ENCODE results near the gene CCSER1. TPM values are rescaled to one million over a fixed set of nuclear protein-coding genes. Genes with fewer than 3 reads are reported as not detected.
"Not testable (repeated sequence)": the region's sequence is repeated elsewhere in the genome, so short reads cannot be mapped to it uniquely, and the experiment has no call there.

CCSER1 gene
- total RNA-seq, 1 donor from 2014 or later = 1.1 TPM

DNA sequence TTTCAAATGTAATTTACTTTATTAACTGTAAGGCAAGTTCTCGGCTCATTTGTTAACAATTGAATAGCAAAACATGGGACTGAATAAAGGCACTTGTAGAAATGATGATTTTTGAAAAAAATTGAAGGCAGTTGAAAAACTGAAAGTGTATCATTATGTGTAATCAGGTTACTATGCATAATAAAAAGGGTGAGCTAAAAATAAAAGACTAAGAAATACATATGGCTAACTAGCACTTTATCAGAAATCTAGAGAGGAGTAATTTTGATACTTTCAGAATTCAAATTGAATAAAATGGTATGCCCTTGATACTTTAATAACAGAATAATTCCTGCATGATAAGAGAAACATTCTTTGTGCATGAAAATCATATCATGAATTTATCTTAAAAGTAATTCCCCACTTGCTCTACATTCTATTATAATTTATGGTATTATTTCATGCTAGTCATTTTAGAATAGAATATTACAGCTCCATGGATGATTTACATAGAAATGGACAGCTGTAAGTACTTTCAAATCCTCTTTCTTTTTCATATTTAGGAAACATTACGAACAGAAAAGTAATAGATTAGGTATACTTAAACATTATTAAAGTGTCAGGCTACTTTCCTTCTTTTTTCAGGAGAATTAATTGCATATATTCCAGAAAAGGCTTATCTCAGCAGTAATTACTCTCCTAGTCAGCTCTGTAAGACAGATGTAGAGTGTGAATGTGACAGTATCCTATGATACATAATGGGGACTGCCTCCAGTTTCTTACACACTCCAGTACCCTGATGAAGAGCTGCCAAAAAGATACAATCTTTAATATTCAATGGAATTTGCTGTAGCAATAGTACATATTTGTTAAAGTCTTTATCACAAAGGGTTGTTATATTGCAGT is 697.3 kb downstream of the CCSER1 start:
- no peak for DNase-seq (ENCODE audit: low read depth, low spot score)

DNA sequence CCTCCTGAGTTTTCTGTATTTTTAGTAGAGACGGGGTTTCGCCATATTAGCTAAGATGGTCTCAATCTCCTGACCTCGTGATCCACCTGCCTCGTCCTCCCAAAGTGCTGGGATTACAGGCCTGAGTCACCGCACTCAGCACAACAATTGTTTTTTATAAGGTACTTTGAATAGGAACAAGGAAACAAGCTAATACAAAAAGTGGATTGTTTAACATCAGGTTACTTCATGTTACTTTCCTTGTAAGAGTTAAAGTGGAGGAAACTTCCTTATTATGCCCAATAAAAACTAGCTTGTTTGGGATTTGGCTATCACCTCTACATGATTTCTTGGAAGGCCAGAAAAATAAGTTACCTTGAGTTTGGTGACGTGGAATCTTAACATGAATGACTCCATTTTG is 698.7 kb downstream of the CCSER1 start:
- no peak for DNase-seq (ENCODE audit: low read depth, low spot score)

DNA sequence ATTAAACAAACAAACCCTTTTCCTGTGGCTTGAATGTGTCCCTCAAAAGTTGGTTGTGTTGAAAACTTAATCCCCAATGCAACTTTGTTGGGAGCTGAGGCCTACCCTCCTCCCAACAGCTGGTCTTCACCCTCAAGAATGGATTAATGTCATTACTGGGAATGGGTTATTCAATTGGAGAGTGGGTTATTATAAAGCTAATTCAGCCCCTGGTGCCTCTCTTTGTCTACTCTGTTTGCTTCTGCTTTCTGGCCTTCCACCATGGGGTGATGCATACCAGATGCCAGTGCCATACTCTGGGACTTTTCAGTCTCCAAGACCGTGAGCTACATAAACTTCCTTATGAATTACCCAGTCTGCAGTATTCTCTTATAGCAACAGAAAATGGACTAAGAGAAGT is 706.5 kb downstream of the CCSER1 start:
- DNase-seq (ENCODE audit: low read depth, low spot score) = no peak

DNA sequence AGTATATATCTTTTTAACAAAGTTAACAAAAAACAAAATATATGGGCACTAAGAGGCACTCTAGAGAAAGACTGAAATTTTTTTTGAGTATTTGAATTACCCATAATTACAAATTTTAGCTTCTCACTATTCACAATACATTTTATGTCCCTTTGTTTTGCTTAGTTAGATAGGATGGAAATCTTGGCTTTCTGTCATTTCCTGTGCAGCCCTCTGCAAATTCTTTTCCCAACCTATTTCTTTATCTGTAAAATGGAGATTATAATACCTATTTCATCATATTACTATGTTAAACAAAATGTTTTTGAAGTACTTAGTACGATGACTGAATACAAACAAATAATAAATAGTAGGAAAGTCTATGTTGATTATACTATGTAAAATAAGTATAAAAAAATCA is 710.0 kb downstream of the CCSER1 start:
- no peak for DNase-seq (ENCODE audit: low read depth, low spot score)

DNA sequence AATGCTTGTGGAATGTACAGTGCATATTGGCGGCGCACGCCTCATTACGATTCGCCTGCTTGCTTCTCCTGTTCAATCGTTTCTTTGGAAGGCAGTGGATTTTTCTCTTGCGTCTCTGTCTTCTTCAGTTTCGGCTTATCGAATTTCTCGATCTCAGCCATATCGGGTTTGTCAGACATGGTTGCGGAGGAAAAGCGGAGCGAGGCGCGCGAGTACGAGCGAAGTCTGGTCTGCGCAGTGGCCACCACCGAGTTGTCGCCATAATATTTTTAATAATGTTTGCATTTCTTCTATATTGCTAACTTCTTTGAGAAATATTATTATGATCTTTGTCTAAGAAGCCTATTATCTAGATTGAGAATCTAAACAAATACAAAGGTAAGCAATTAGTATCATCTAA is 711.7 kb downstream of the CCSER1 start:
- DNase-seq (ENCODE audit: low read depth, low spot score) = not testable (repeated sequence)

DNA sequence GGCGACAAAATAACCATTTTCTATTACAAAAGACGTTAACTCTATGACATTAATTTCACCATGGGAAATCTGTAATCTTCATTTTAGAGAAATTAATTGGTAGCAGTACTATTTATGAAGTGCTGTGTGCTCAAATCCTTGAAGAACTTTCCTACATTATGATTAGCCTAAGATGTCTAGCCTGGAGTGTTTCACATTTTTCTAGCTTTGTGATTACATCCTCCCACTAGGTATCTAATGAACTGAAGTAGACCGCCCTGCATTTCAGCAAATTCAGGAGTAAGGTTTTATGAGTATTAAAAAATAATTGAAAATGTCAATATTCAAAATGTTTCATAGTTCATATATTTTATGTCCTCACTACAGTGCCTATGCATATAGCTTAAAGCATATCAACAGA is 713.1 kb downstream of the CCSER1 start:
- DNase-seq (ENCODE audit: low read depth, low spot score) = no peak

DNA sequence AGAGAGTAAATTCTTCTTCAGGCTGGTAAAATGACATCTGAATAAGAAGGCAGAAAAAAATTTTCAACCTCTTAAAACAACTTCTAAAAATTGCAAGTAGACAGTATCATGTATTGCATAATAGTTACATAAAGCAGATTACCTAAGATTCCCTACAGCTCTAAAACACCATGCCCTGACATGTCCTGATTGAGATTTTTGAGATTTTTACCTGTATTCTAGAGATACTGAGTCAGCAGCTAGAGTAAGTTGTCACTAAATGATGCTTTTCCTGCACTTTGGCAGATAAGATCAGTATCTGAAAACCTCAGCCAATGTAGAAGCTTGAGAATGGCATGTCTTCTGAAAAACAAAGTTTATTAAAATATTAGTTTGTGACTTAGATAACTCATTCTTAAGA is 713.6 kb downstream of the CCSER1 start:
- no peak for DNase-seq (ENCODE audit: low read depth, low spot score)

DNA sequence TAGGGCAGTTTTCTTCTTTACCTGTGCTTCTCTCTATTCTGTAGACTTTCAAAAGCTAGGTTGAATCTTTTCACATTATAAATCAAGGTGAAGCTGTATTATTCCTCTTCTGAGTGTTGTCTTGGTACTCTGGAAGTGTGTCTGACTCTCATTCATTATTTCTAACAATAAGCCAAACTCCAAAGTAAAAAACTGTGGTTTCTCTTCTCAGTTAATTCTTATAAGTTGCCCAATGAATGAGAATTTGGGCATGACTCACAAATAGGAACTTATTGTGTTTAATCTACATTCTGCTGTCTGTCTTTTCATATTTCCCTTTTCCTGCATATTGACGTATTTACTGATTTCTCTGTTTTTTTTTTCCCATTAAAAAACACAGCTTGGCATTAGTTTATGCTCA is 714.5 kb downstream of the CCSER1 start:
- peak; percentile 39 for DNase-seq (ENCODE audit: low read depth, low spot score)

DNA sequence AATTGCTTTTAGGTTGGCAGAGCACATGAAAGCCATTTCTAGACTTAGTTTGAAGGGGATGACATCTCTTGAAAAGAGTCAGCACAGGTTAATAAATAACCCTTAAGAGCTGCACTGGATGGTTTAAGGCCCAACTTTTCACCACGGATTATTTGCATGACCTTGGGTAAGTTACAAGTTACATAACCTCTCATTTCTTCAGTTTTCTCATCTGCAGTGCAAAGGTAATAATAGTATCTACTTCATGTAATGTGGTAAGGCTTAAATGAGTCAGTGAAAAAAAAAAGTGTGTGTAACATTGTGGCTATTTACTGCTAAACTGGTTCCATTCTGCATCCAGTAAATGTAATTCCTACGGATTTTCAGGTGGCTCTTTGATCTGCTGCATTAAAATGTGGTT is 715.8 kb downstream of the CCSER1 start:
- no peak for DNase-seq (ENCODE audit: low read depth, low spot score)

DNA sequence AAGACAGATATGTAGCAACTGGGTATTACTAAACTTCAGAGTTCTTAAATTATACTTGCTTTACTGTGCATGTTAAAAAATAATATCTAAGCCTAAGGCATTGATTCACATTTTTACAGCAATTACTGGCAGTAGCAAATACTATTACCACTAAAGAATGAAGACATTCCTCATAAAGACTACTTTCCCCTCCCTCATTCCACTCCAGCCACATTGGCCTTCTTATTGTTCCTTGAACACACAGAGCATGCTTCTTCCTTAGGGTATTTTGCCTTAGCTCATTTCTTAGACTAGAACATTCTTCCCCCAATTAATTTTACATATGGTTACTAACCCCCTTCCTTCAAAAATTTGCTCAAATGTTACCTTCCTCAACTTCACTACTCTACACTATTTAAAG is 717.0 kb downstream of the CCSER1 start:
- DNase-seq (ENCODE audit: low read depth, low spot score) = no peak

DNA sequence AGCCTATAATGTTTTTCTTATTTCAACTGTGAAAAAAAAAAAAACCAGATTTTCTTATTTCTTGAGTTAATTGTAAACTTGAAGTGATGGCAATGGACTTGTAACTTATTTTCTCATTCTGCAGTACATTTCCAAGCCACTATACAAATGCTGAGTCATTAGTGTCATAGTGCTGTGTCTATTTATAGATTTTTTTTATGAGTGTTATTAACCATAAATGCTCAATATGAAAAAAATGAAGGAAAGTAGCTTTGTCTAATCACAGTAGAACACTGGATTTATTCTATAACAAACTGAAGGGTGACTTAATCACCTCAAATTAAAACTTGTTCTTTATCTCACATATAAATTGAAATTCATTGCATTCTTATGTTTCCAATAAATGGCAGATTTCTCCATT is 718.6 kb downstream of the CCSER1 start:
- no peak for DNase-seq (ENCODE audit: low read depth, low spot score)

DNA sequence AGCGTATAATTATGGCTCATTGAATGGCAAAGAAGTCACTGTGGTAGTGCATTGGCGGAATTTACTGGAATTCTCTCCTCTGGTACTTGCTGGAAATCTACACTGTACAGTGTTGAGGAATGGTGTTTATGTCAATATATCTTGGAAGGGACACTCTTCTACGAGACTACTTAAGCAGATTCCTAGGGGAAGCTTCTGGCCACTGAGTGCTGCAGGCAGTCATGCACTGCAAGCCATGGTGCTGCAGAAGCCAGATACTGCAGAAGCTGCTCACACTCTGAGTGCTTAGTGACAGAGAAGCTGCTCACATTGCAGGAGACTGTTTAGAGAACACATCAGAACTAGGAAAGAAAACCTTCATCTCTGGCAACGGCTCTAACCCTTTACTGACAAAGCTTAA is 725.0 kb downstream of the CCSER1 start:
- DNase-seq (ENCODE audit: low read depth, low spot score) = no peak

DNA sequence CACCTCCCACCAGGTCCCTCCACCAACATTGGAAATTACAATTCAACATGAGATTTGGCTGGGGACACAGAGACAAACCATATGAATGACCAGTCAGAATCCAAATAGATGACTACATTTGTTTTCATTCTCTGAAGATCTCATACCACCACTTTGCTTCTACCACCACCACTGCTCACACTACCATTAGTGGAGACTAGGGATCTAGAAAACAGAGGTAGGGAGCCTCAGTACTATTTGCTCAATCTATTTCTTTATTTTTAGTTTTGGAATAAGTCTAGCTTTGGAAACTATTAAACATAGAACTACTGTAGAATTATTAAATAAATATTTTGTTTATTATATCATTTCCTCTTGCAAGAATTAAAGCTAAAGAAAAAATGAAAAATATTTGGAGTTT is 727.9 kb downstream of the CCSER1 start:
- DNase-seq (ENCODE audit: low read depth, low spot score) = no peak

DNA sequence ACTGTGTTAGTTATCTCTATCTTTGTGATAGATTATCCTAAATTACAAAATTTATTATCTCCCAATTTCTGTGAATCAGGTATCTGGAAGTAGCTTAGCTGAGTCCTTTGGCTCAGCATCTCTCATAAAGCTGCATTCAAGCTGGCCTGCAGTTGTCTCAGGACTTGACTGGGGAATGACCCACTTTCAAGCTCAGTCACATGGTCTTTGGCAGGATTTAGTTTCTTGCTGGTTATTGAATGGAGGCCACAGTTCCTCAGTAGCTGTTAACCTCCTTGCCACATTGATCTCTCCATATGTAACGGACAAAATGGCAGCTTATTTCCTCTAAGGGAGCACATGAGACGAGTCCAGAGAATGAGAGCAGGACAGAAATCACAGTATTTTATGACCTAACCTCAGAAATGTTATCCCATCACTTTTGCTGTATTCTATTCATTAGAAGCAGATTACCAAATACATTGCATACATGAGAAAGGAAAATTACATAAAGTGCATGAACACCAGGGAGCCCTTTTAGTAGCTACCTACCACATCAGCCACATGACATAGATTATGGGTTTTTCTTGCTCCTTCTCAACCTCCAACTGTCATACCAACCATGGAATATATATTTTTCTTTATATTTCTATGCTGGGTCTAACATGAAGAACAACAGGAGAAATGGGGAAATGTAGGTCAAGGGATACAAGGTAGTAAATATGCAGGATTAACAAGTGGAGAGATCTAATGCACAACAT is 730.1 kb downstream of the CCSER1 start:
- DNase-seq (ENCODE audit: low read depth, low spot score) = no peak

DNA sequence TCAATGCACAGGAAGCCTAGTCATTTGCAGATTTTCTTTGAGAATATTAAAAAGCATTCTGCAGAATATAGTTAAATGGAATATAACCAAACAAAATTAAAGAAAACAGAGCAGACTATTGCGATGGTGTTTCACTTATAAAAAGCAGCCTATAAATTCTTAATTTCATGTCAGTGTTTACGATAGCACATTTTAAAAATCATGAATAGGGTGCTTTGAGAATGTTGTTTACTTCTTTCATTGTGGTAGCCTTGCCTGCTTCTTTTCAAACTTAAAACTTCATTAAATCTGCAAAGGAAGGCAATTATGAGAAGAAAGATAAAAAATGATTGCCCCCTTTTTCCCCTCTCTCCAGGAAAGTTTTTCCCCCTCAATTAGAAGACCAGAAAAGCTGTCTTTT is 748.6 kb downstream of the CCSER1 start:
- DNase-seq (ENCODE audit: low read depth, low spot score) = no peak

DNA sequence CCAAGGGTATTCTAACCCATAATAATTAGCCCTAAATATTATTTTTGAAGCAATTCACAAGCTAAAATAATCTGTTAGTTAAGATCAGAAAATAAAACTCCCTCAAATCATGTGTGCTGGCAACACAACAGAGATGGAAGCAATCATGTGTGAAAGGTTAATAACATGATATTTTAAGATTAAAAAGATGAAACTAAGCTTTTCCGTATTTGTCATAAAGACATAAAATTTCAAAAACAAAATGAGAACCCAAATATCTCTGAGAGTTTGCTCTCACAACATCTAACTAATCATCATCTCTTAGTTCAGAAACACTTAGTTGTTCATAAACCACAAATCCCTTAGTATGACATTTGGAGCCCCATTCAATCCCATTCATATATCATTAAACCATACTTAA is 749.1 kb downstream of the CCSER1 start:
- no peak for DNase-seq (ENCODE audit: low read depth, low spot score)

DNA sequence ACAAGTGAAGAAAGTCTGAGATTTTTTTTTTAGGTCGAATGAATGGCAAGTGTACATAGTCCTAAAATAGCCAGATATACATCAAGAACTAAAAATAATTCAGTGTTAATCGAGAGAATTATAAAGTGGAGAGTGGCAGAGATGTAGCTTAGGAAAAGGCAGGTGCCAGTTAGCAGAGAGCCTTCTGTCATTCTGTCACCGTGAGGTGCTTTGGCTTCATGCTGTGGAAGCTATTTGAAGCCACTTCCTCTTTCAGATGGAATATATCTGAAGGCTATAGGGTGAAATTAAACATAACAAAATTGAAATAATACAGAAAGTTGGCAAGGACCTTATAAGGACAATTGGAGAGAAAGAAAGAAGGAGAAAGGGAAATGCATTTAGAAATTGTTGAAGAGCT is 756.3 kb downstream of the CCSER1 start:
- DNase-seq (ENCODE audit: low read depth, low spot score) = no peak

DNA sequence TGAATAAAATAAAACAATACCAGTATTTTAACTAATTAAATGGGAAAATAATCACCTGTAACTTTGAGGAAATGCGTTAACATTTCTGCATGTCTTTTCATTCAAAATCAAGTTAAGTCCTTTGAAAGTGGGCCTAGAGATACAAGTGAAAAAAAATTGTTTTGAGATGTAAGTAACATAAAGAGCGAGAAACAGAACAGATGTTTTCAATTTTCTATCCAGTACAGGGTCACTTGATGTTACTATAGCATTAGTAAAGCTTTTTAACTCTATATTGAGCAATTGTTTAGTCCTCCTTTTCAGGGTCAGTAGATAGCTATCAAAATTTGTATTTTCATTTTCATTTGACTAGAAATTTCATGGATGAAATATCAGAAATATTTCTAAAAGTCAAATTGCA is 761.4 kb downstream of the CCSER1 start:
- DNase-seq (ENCODE audit: low read depth, low spot score) = no peak

DNA sequence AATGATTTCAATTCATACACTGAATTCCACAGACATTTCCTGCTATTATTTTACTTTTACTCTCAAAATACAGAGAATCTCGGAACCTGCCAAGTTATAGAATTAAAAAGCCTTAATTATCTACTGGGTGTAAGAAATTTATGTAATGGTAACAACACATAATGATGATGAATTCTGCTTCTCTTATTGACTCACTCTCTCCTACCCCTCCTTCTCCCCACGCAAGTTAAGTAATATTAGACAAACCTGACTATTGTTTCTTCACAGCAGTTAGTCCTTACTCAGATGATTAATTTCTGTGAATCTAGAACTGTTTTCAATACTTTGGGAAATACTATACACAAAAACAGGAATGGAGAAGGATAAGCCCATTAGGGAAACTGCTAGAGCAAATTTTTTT is 762.0 kb downstream of the CCSER1 start:
- DNase-seq (ENCODE audit: low read depth, low spot score) = peak; percentile 2

DNA sequence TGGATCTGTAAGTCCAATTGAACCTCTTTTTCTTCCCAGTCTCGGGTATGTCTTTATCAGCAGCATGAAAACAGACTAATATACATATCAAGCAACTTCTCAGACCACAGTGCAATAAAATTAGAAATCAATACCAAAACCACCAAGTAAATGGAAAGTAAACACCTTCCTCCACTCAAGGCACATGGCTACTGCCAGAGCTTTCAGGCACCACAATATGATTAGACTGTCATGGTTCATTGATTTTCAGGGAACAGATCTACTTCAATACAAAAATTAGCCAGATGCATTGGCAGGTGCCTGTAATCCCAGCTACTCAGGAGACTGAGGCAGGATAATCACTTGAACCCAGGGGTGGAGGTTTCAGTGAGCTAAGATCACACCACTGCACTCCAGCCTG is 776.2 kb downstream of the CCSER1 start:
- not testable (repeated sequence) for DNase-seq (ENCODE audit: low read depth, low spot score)

DNA sequence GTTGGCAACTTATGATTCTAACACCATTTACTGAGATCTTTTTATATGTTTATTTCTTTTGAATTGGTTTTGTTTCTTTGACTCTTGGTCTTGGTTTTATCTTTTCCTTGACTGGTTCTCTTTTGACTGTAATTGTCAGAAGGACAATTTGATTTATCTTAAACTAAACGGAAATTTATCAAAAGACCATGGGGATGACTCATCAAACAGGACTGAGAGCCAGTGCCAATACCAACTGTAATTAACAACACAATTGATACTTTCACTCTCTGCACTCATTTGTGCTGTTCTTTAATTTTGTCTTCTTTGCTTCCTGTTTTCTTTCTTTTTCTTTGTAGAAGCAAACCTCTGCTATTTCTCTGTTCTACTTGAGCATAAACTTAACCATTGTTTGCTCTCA is 776.8 kb downstream of the CCSER1 start:
- peak; percentile 4 for DNase-seq (ENCODE audit: low read depth, low spot score)

DNA sequence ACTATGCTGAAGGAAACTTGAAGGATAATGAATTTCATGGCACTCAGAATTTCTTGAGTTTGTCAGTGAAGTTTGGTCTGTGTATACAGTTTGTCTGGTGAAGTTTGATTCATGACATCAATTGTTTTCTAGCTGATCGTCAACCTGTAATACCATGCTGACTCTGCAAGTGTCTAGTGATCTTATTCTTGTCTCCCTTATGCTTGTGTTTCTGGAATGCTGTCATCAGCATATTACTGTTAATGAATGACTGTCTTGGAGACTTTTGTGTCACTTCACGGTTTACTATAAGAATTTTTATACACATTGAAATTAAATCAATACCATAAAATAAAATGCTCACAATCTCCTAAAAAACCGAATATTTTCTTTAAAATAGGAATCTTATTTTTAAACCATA is 779.0 kb downstream of the CCSER1 start:
- DNase-seq (ENCODE audit: low read depth, low spot score) = no peak
